Mesothelial cell of epicardium (in vitro differentiated cells): ENCODE measurements around the gene VPS4A. TPM values are rescaled to one million over a fixed set of nuclear protein-coding genes. Genes with fewer than 3 reads are reported as not detected.

Experiments
- DNase-seq, 2 experiments: peaks; one replicate each; pipeline ENCODE4 v3.0.0; 2021; ENCODE audit warnings: low spot score in 2 of 2; ENCODE audit not compliant: unreplicated experiment in 2 of 2
- H3K27ac Mint-ChIP-seq: 2 replicates; pipeline ENCODE4 v1.8.0; 2021; ENCODE audit warnings: mixed read lengths
- H3K27me3 Mint-ChIP-seq: 2 replicates; pipeline ENCODE4 v1.8.0; 2021; ENCODE audit warnings: low read depth, mixed read lengths
- H3K36me3 Mint-ChIP-seq: 2 replicates; pipeline ENCODE4 v1.8.0; 2021; ENCODE audit warnings: mixed read lengths
- H3K4me1 Mint-ChIP-seq: 2 replicates; pipeline ENCODE4 v1.8.0; 2021; ENCODE audit warnings: mixed read lengths
- H3K4me3 Mint-ChIP-seq: 2 replicates; pipeline ENCODE4 v1.8.0; 2021; ENCODE audit warnings: mild to moderate bottlenecking, moderate library complexity, mixed read lengths
- H3K9me3 Mint-ChIP-seq: 2 replicates; pipeline ENCODE4 v1.8.0; 2021; ENCODE audit warnings: mixed read lengths
- CTCF ChIP-seq: fragments of 200-600 bp; sonication (generic); IDR thresholded peaks from one replicate; pipeline ENCODE4 v1.5.0; 2021; ENCODE audit warnings: antibody characterized with exemption; ENCODE audit not compliant: unreplicated experiment
- total RNA-seq: library from RNA; stranded (reverse); gene quantifications from 3 replicates; pipeline ENCODE4 v1.2.1, GENCODE V29; 2021

The VPS4A gene
- total RNA-seq, 1 donor from 2014 or later, result 29.8 TPM

- H3K9me3 Mint-ChIP-seq, result no peaks in the 10 kb centered on the region
- no peak for DNase-seq
- H3K4me3 Mint-ChIP-seq, result no peak overlapping the region
- no peak for TF ChIP-seq CTCF
- no peaks in the 10 kb centered on the region for H3K27me3 Mint-ChIP-seq
- no peak overlapping the region for H3K27ac Mint-ChIP-seq
- peaks cover 9% of the 10 kb centered on the region for H3K4me1 Mint-ChIP-seq
- H3K36me3 Mint-ChIP-seq, result peaks cover 27% of the 10 kb centered on the region
Observed at GRCh38 chr16:69324013-69324531, 12.9 kb downstream of the VPS4A start.

- DNase-seq, result no peak
- H3K36me3 Mint-ChIP-seq, result peaks cover 21% of the 10 kb centered on the region
- H3K9me3 Mint-ChIP-seq, result no peaks in the 10 kb centered on the region
- H3K4me3 Mint-ChIP-seq, result no peak overlapping the region
- no peak for TF ChIP-seq CTCF
- no peak overlapping the region for H3K27ac Mint-ChIP-seq
- no peaks in the 10 kb centered on the region for H3K27me3 Mint-ChIP-seq
- peaks cover 15% of the 10 kb centered on the region for H3K4me1 Mint-ChIP-seq
Observed at GRCh38 chr16:69324585-69325253, 13.6 kb downstream of the VPS4A start.

GRCh38 chr16:69325784-69326171, 14.6 kb downstream of the VPS4A start:
- Mint-ChIP-seq H3K4me3 (no peak overlapping the region), H3K27me3 (no peaks in the 10 kb centered on the region), H3K27ac (no peak overlapping the region), H3K36me3 (peaks cover 20% of the 10 kb centered on the region), H3K4me1 (peaks cover 15% of the 10 kb centered on the region), H3K9me3 (no peaks in the 10 kb centered on the region)
- no peak for TF ChIP-seq CTCF
- no peak for DNase-seq

GRCh38 chr16:69326172-69326873, 15.2 kb downstream of the VPS4A start:
- no peak for DNase-seq
- Mint-ChIP-seq H3K4me3 (no peak overlapping the region), H3K36me3 (peaks cover 16% of the 10 kb centered on the region), H3K27me3 (no peaks in the 10 kb centered on the region), H3K9me3 (no peaks in the 10 kb centered on the region), H3K27ac (peak overlapping the region; percentile 34), H3K4me1 (peaks cover 17% of the 10 kb centered on the region)
- TF ChIP-seq CTCF, result no peak

GRCh38 chr16:69327585-69328310, 16.6 kb downstream of the VPS4A start:
- Mint-ChIP-seq H3K9me3 (no peaks in the 10 kb centered on the region), H3K4me1 (peaks cover 17% of the 10 kb centered on the region), H3K4me3 (no peak overlapping the region), H3K36me3 (peaks cover 12% of the 10 kb centered on the region), H3K27me3 (no peaks in the 10 kb centered on the region), H3K27ac (no peak overlapping the region)
- no peak for DNase-seq
- TF ChIP-seq CTCF, result no peak
